Head of caudate nucleus (tissue), 42 donors: ENCODE data around the gene ZBTB7C.
"Not testable (repeated sequence)": the region's sequence is repeated elsewhere in the genome, so short reads cannot be mapped to it uniquely, and the experiment has no call there.

Source experiments
- DNase-seq, 42 donors: peaks; one replicate each; pipeline versions ENCODE4 v3.0.0 to v3.0.0-alpha.2; 2020 to 2021; ENCODE audit warnings: mixed read lengths in 7 of 42
- intact Hi-C: fragments of 100-400 bp; cut with DNase I; formaldehyde crosslinking; loops from one replicate; pipeline ENCODE4 v1.15.0; 2022

Gene ZBTB7C

GRCh38 chr18:48408727-48409590 is at the start of gene ZBTB7C:
TSS of gene ZBTB7C (minus strand) at chr18:48409383.
- DNase-seq = peak in 38 of 42 donors; percentile 15 to 76 (median 45)
- intact Hi-C loops = no loop called here

GRCh38 chr18:48456838-48457237 is 47.7 kb upstream of the ZBTB7C start:
- DNase-seq = no peak

GRCh38 chr18:48455555-48456478 is 46.6 kb upstream of the ZBTB7C start:
- intact Hi-C loops = no loop called here
- DNase-seq = no peak

More at GRCh38 chr18:48456838-48457237, 47.7 kb upstream of the ZBTB7C start:
- intact Hi-C loops = no loop called here

- intact Hi-C loops = no loop called here
- no peak for DNase-seq
Measured at GRCh38 chr18:48454261-48454757, 45.1 kb upstream of the ZBTB7C start.

- intact Hi-C loops = no loop called here
- no peak for DNase-seq
Measured at GRCh38 chr18:48453330-48454066, 44.3 kb upstream of the ZBTB7C start.

GRCh38 chr18:48452861-48453323 is 43.7 kb upstream of the ZBTB7C start:
- DNase-seq = peak in 1 of 42 donors; percentile 22
- intact Hi-C loops = no loop called here

GRCh38 chr18:48450685-48451084 is 41.5 kb upstream of the ZBTB7C start:
- intact Hi-C loops = no loop called here

GRCh38 chr18:48446582-48447225 is 37.5 kb upstream of the ZBTB7C start:
- intact Hi-C loops = loop anchor here (5.0 kb wide), 1 partner anchor 414 kb away; no protein-coding TSS in a partner anchor
- peak; percentile 77 to 95 (median 90) for DNase-seq

More at GRCh38 chr18:48450685-48451084, 41.5 kb upstream of the ZBTB7C start:
- DNase-seq = no peak

- DNase-seq = peak in 41 of 42 donors; percentile 43 to 87 (median 68)
- intact Hi-C loops = loop anchor here (5.0 kb wide), 1 partner anchor 413 kb away; no protein-coding TSS in a partner anchor
Measured at GRCh38 chr18:48445540-48445939, 36.4 kb upstream of the ZBTB7C start.

GRCh38 chr18:48442761-48443160 is 33.6 kb upstream of the ZBTB7C start:
- DNase-seq = no peak
- intact Hi-C loops = no loop called here

- intact Hi-C loops = no loop called here
- peak in 12 of 42 donors; percentile 7 to 48 (median 20) for DNase-seq
Measured at GRCh38 chr18:48441405-48441881, 32.3 kb upstream of the ZBTB7C start.

- no peak for DNase-seq
Measured at GRCh38 chr18:48440924-48441323, 31.7 kb upstream of the ZBTB7C start.

GRCh38 chr18:48436907-48437306 is 27.7 kb upstream of the ZBTB7C start:
- intact Hi-C loops = no loop called here
- no peak for DNase-seq

More at GRCh38 chr18:48440924-48441323, 31.7 kb upstream of the ZBTB7C start:
- intact Hi-C loops = no loop called here

GRCh38 chr18:48434382-48434781 is 25.2 kb upstream of the ZBTB7C start:
- intact Hi-C loops, DNase-seq: not testable (repeated sequence)

- DNase-seq = no peak
Measured at GRCh38 chr18:48433541-48433940, 24.4 kb upstream of the ZBTB7C start.

GRCh38 chr18:48430150-48430549 is 21.0 kb upstream of the ZBTB7C start:
- intact Hi-C loops = no loop called here
- no peak for DNase-seq

More at GRCh38 chr18:48433541-48433940, 24.4 kb upstream of the ZBTB7C start:
- intact Hi-C loops = no loop called here

GRCh38 chr18:48428475-48429177 is 19.4 kb upstream of the ZBTB7C start:
- peak in 27 of 42 donors; percentile 24 to 90 (median 58) for DNase-seq
- intact Hi-C loops = no loop called here
